GM21619 (cell line): Measurements from ENCODE around the gene THSD8.

Experiments
- ATAC-seq: cut with Tn5 transposase; IDR thresholded peaks from one replicate; pipeline ENCODE4 v1.9.1; 2021; ENCODE audit not compliant: unreplicated experiment

THSD8 gene

GRCh38 chr19:12779162-12779993, 22.5 kb upstream of the THSD8 start:
- no peak for ATAC-seq

GRCh38 chr19:12782174-12782423, 19.8 kb upstream of the THSD8 start:
- no peak for ATAC-seq

DNA sequence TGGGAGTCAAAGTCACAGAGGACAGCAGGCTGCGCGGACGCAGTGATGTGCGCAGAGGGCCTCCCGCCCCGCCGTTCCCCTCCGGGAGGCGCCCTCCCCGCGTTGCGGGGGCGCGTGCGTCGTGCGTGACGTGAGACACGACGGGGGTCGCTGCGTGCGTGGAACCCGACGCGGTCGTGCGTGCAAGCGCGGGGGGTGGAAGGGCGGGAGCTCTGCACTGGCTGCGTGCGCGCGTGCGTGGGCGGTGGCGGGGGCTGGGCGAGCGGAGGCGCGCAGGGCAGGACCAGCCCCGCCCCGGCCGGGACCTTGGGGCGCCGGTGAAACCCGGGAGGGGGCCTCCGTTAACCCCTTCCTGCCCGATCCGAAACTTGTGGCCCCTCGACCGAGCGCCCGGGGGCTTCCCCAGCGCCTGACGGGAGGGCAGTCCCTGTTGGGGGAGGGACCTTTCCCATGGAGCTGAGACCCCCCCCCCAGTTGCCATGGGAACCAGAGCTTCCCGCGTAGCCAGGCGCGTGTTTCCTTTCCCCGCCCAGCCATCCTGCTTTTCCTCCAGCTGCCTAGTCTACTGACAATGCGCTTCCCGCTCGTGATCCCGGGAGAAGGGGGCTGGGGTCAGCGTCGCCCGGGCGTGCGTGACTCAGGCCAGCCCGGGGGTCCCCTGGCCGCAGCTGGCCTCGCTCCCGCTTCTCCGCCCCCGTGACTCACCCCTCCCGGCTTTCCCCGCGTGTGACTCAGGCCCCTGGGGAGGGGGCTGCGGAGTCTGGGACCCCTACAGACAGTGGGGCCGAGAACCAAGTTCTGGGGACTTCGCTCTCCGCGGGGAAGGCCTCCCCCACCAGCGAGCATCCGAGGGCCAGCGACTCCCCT, 19.2 kb upstream of the THSD8 start:
- ATAC-seq = no peak

- no peak for ATAC-seq
These were observed 18.5 kb upstream of the THSD8 start for GRCh38 chr19:12783291-12783848.

DNA sequence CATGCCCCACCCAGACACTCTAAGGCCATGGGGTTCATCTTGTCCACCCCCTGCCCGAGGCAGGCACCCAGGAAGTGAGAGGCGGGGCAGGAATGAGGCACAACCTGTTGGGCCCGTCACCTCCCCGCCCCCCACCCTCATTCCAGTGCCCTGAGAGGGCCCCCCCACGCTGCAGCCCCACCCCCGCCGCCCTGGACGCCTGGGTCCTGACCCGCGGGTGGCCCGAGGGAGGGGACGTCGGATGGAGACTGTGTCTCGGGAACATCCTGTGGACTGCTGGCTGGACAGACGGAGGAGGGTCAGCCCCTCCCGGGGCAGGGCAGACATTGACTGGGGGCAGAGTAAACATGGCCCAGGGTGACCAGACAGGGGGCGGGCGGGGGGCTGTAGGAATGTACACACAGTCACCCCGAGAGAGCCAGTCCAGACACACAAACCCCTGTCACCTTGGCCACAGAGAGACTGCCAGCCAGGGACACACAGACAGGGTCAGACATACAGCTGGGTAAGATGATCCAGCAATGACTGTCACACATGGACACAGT, 17.9 kb upstream of the THSD8 start:
- no peak for ATAC-seq

DNA sequence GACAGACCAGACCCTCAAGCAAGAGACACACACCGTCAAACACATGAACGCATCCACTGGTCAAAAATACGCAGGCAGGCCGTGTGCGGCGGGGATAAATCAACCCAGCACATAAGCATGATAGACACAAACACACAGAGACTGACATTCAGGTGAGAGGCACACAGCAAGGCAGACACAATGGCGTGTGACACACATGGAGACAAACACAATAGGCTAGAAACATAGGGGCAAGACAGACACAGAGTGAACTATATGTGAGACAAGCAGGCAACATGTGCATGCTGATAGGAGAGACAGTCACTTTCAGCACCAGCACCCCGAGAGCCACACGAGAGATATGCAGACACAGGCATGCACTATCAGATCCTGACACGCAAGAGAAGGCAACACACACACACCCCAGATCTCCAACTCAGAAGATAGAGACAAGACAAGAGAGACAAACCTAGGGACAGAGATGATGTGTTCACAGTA, 17.4 kb upstream of the THSD8 start:
- ATAC-seq = no peak

- no peak for ATAC-seq
These were observed 16.9 kb upstream of the THSD8 start for GRCh38 chr19:12784871-12785430.

GRCh38 chr19:12785431-12786031, 16.3 kb upstream of the THSD8 start:
- no peak for ATAC-seq

DNA sequence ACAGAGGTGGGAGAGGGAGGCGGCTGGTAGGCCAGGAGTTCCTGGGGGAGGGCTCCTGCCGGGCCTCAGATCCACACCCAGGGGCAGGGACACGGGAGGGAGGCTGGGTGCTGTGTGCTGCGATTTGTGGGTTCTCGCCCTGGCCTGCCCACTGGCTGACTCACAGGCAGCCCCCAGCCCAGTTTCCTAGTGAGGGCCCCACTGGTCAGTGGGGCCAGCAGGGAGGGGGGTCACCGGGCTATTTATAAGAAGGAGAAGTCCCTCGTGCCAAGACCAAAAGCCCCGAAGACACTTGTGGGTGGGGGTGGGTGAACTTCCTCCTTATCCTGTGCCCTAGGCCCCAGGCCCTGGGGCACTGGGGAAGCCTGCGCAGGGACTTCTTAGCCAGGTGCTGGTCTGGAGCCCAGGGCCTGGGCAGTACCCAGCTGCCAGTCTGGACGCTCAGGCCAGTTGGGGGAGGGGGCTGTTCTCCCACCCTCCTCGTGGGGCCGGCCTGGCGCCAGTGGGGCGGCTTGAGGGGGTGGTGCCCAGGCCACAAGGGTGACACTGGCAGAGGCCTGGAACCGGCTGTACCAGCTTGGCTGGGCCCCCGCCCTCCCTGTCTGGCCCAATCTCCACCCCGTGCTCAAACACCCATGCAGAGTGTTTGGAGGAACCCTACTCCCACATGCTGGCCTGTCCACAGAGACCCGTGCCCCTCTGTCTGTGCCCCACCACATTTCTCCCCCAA, 15.6 kb upstream of the THSD8 start:
- no peak for ATAC-seq

GRCh38 chr19:12786952-12787351, 14.9 kb upstream of the THSD8 start:
- no peak for ATAC-seq

DNA sequence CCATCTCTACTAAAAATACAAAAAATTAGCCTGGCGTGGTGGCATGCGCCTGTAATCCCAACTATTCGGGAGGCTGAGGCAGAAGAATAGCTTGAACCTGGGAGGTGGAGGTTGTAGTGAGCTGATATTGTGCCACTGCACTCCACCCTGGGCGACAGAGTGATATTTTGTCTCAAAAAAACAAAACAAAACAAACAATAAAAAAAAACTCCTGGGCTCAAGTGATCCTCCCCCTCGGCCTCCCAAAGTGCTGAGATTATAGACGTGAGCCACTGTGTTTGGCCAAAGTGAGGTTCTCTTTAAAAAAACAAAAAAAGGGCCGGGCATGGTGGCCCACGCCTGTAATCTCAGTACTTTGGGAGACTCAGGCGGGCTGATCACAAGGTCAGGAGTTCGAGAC, 14.4 kb upstream of the THSD8 start:
- ATAC-seq = no peak

GRCh38 chr19:12788042-12788681, 13.7 kb upstream of the THSD8 start:
- no peak for ATAC-seq

DNA sequence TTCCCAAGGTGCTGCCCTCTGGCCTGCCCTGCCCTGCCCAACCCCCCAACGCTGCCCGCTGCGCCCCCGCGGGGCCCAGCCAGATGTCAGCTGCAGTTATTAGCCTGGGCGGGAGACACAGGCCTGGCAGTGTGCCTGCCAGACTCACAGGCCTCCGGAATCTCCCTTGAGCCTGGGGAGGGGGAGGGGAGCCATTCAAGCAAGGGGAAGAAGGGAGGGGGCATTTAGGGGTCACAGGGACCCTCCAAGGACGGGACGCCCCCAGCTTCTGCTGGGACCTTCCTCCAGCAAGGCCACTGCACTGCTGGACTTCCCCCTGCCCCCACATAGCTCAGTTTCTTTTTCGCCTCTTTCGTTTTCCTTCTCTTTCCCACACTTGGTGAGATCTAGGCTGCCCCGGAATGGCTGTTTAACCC, 13.2 kb upstream of the THSD8 start:
- no peak for ATAC-seq

- no peak for ATAC-seq
These were observed 12.6 kb upstream of the THSD8 start for GRCh38 chr19:12789098-12789903.

- ATAC-seq = peak; percentile 29
These were observed 11.8 kb upstream of the THSD8 start for GRCh38 chr19:12789904-12790619.

DNA sequence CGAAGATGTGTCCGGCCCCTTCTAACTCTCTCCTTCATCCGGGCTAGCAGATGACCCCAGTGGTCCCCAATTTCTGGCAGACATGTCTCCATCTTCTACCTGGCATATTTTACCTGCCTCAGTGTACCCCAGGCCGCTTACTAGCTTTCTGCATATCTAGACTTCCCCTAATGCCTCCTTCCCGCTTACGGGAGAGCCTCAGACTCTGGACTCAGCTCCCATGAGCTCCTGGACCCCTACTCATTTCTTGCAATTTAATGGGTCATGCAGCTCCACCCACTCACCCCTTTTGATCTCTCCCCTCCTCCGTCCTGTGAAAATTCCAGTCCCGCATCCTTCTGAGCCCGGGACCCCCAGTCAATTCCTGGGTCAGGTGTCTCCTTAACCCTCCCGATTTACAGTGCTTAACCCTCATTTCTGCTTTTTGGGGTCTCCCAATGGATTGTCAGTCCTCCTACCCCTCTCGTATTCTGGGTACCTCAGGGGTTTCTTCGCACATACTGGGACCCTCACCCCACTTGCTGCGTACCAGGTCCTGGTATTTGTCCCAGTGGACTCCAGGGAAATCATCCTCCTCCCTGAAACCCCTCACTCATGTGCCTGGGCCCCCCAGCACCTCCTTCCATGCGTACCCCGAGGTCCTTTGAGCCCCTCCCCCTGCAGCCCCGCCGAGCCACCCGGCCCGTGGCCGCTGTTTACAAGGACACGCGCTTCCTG, 11.1 kb upstream of the THSD8 start:
- no peak for ATAC-seq

GRCh38 chr19:12791345-12792050, 10.4 kb upstream of the THSD8 start, which contains the start of gene JUNB:
Gene JUNB (plus strand): TSS chr19:12791486. CDS start chr19:12791772, 286 bp downstream.
- ATAC-seq = peak; percentile 29
